SK-N-SH (cell line): ENCODE results near the gene CCSER1. TPM values are rescaled to one million over a fixed set of nuclear protein-coding genes. Genes with fewer than 3 reads are reported as not detected.

Source experiments
- CTCF ChIA-PET: fragments of 300-600, 350-600 bp; formaldehyde crosslinking; extraction: SDS; loops from one replicate; lab custom pipeline; 2021; lab: Yijun Ruan, JAX
- POLR2A ChIA-PET: fragments of 350-600 bp; sonication (Branson Sonifier 250); formaldehyde crosslinking; extraction: SDS; loops from one replicate; lab custom pipeline; 2020; ENCODE audit warnings: antibody characterized with exemption, inconsistent platforms; lab: Yijun Ruan, JAX
- DNase-seq: peaks from one replicate; pipeline ENCODE4 v3.0.0; 2012
- H2AFZ ChIP-seq: fragments of 200-600 bp; sonication (generic); 2 replicates; pipeline ENCODE4 v1.8.1; 2016; ENCODE audit warnings: antibody characterized with exemption, mild to moderate bottlenecking, low read depth
- H3F3A ChIP-seq: fragments of 200-600 bp; sonication (generic); replicated peaks from 2 replicates; pipeline ENCODE3; 2016; ENCODE audit warnings: antibody characterized with exemption, mild to moderate bottlenecking; ENCODE audit not compliant: insufficient read depth
- H3K27ac ChIP-seq, 2 experiments: fragments of 200-500 bp in 1 of 2; fragments of 200-600 bp in 1 of 2; sonication (Bioruptor generic) in 1 of 2; sonication (generic), shearing (Covaris generic) in 1 of 2; 2 replicates each; pipeline versions ENCODE4 v1.5.1 to v1.6.1; 2014 to 2016; ENCODE audit warnings: low read depth in 2 of 2, inconsistent platforms in 1 of 2, low read length in 1 of 2, mild to moderate bottlenecking in 1 of 2, mixed read lengths in 1 of 2
- H3K27me3 ChIP-seq: fragments of 200-600 bp; sonication (generic), shearing (Covaris generic); 2 replicates; pipeline ENCODE4 v1.6.1; 2016; ENCODE audit warnings: mixed run types; ENCODE audit not compliant: insufficient read depth
- H3K36me3 ChIP-seq, 2 experiments: fragments of 200-500 bp in 1 of 2; fragments of 200-600 bp in 1 of 2; sonication (Bioruptor generic) in 1 of 2; sonication (generic) in 1 of 2; replicated peaks in 1 of 2; 2 replicates each; pipeline versions ENCODE3 to v1.5.1; 2014 to 2016; ENCODE audit warnings: low read length in 1 of 2, mild to moderate bottlenecking in 1 of 2; ENCODE audit not compliant: insufficient read depth in 2 of 2, control insufficient read depth in 1 of 2
- H3K4me1 ChIP-seq, 2 experiments: fragments of 200-500 bp in 1 of 2; fragments of 200-600 bp in 1 of 2; sonication (Bioruptor generic) in 1 of 2; sonication (generic), shearing (Covaris generic) in 1 of 2; 2 replicates each; pipeline versions ENCODE4 v1.5.1 to v1.6.1; 2014 to 2016; ENCODE audit warnings: low read depth in 1 of 2, low read length in 1 of 2, mixed run types in 1 of 2; ENCODE audit not compliant: insufficient read depth in 2 of 2, control insufficient read depth in 1 of 2
- H3K4me2 ChIP-seq: fragments of 200-600 bp; sonication (generic), shearing (Covaris generic); 2 replicates; pipeline ENCODE4 v1.6.1; 2017; ENCODE audit warnings: mixed run types
- H3K4me3 ChIP-seq, 2 experiments: fragments of 200-500 bp in 1 of 2; fragments of 200-600 bp in 1 of 2; sonication (Bioruptor generic) in 1 of 2; sonication (generic), shearing (Covaris generic) in 1 of 2; 2 replicates each; pipeline versions ENCODE4 v1.5.1 to v1.8.1; 2014 to 2016; ENCODE audit warnings: low read depth in 2 of 2, inconsistent platforms in 1 of 2, low read length in 1 of 2, mild to moderate bottlenecking in 1 of 2, mixed read lengths in 1 of 2, moderate library complexity in 1 of 2
- H3K79me2 ChIP-seq: fragments of 200-600 bp; sonication (generic); 2 replicates; pipeline ENCODE4 v1.8.1; 2017; ENCODE audit warnings: mild to moderate bottlenecking; ENCODE audit not compliant: insufficient read depth
- H3K9ac ChIP-seq: fragments of 200-600 bp; sonication (generic); 2 replicates; pipeline ENCODE4 v1.6.1; 2017; ENCODE audit warnings: mixed run types
- H3K9me2 ChIP-seq: fragments of 200-600 bp; sonication (generic); 2 replicates; pipeline ENCODE4 v1.6.1; 2017; ENCODE audit warnings: mixed run types
- H3K9me3 ChIP-seq: fragments of 200-600 bp; sonication (generic); 2 replicates; pipeline ENCODE4 v1.6.1; 2017; ENCODE audit warnings: mixed run types, mild to moderate bottlenecking, moderate library complexity
- H4K20me1 ChIP-seq: fragments of 200-600 bp; sonication (generic); 2 replicates; pipeline ENCODE4 v1.6.1; 2017; ENCODE audit warnings: mild to moderate bottlenecking, mixed run types; ENCODE audit not compliant: insufficient read depth
- EP300 ChIP-seq, 2 experiments: IDR thresholded peaks; 2 replicates each; pipeline versions ENCODE4 v1.4.0 to v1.6.1; 2012; ENCODE audit warnings: borderline replicate concordance in 1 of 2, low read depth in 1 of 2, low read length in 1 of 2
- GATA2 ChIP-seq: sonication (generic); formaldehyde crosslinking; IDR thresholded peaks from 2 replicates; pipeline ENCODE4 v1.5.0; 2020; ENCODE audit warnings: mild to moderate bottlenecking, missing genetic modification reagents
- JUND ChIP-seq: IDR thresholded peaks from 2 replicates; pipeline ENCODE4 v1.4.0; 2012
- MAX ChIP-seq: IDR thresholded peaks from 2 replicates; pipeline ENCODE4 v1.4.0; 2012; ENCODE audit warnings: low read depth
- MXI1 ChIP-seq: IDR thresholded peaks from 2 replicates; pipeline ENCODE4 v1.6.1; 2012; ENCODE audit warnings: mild to moderate bottlenecking, low read depth, low read length, improper control_type of control experiment
- NFIC ChIP-seq: IDR thresholded peaks from 2 replicates; pipeline ENCODE4 v1.4.0; 2012; ENCODE audit warnings: borderline replicate concordance
- NRF1 ChIP-seq: IDR thresholded peaks from 2 replicates; pipeline ENCODE4 v1.6.1; 2012; ENCODE audit warnings: low read depth, mild to moderate bottlenecking, low read length
- PBX3 ChIP-seq: IDR thresholded peaks from 2 replicates; pipeline ENCODE4; 2012
- POLR2AphosphoS5 ChIP-seq: IDR thresholded peaks from 2 replicates; pipeline ENCODE4 v1.6.1; 2012; ENCODE audit warnings: low read depth, low read length
- RAD21 ChIP-seq: IDR thresholded peaks from 2 replicates; pipeline ENCODE4 v1.6.1; 2012; ENCODE audit warnings: mild to moderate bottlenecking, low read length
- RCOR1 ChIP-seq: fragments of 150-350 bp; IDR thresholded peaks from 2 replicates; pipeline ENCODE4 v1.6.1; 2017; ENCODE audit warnings: antibody characterized with exemption, low read length
- REST ChIP-seq: IDR thresholded peaks from 2 replicates; pipeline ENCODE4 v1.6.1; 2012; ENCODE audit warnings: mild to moderate bottlenecking, low read depth, low read length, moderate library complexity
- RFX5 ChIP-seq: IDR thresholded peaks from 2 replicates; pipeline ENCODE4 v1.6.1; 2012; ENCODE audit warnings: mild to moderate bottlenecking, improper control_type of control experiment, low read length
- RXRA ChIP-seq: IDR thresholded peaks from 2 replicates; pipeline ENCODE4 v1.4.0; 2012; ENCODE audit warnings: low read depth, mild to moderate bottlenecking, borderline replicate concordance
- TEAD4 ChIP-seq: IDR thresholded peaks from 2 replicates; pipeline ENCODE4 v1.4.0; 2012; ENCODE audit warnings: mild to moderate bottlenecking, borderline replicate concordance; ENCODE audit not compliant: insufficient read depth
- USF1 ChIP-seq: IDR thresholded peaks from 2 replicates; pipeline ENCODE4 v1.4.0; 2012; ENCODE audit warnings: low read depth, borderline replicate concordance
- USF2 ChIP-seq: fragments of 150-350 bp; IDR thresholded peaks from 2 replicates; pipeline ENCODE4 v1.6.1; 2017; ENCODE audit warnings: antibody characterized with exemption, low read length, low read depth, borderline replicate concordance
- WGBS: methylation state at CpG from one replicate; pipeline ENCODE4 v1.1.6; 2017; ENCODE audit warnings: low lambda C conversion rate; 5-methylcytosine and 5-hydroxymethylcytosine counted together
- polyA plus RNA-seq, 3 experiments: library from polyadenylated mRNA; depleted of rRNA; stranded (reverse); fragments of >200 nt; gene quantifications; 2 replicates each; pipeline ENCODE4 v1.2.3, GENCODE V29; 2012

Gene CCSER1
- polyA plus RNA-seq, 1 of the 3 experiments (the other 2 are of a cell fraction), result 0.05 TPM

GRCh38 chr4:90840291-90840690 lies 713.1 kb downstream of the CCSER1 start:
- Histone ChIP-seq H3K9ac (no peak overlapping the region), H3K36me3 (no peaks in the 10 kb centered on the region), H3K4me2 (no peak overlapping the region), H3K27me3 (no peaks in the 10 kb centered on the region), H2AFZ (no peak overlapping the region), H3K79me2 (no peaks in the 10 kb centered on the region), H4K20me1 (no peaks in the 10 kb centered on the region), H3F3A (peaks cover 5% of the 10 kb centered on the region), H3K4me3 (no peak overlapping the region), H3K9me2 (no peaks in the 10 kb centered on the region), H3K4me1 (peaks cover 0 to 12% of the 10 kb centered on the region in 2 experiments; a peak in 1 of 4 replicates), H3K27ac (peak overlapping the region in 1 of 2 experiments; percentile 31; a peak in 1 of 4 replicates), H3K9me3 (no peaks in the 10 kb centered on the region)
- 68% methylated on average over 3 of the region's 3 CpGs for WGBS
- no peak for TF ChIP-seq USF2
- no peak for TF ChIP-seq GATA2 (CRISPR knock-in tag)
- TF ChIP-seq MAX, result no peak
- TF ChIP-seq NRF1, result no peak
- no peak for TF ChIP-seq PBX3
- no peak for TF ChIP-seq JUND
- TF ChIP-seq POLR2AphosphoS5, result no peak
- TF ChIP-seq TEAD4, result no peak
- TF ChIP-seq NFIC, result no peak
- TF ChIP-seq MXI1, result no peak
- TF ChIP-seq RXRA, result no peak
- TF ChIP-seq RFX5, result no peak
- no peak for TF ChIP-seq USF1
- no peak for TF ChIP-seq RCOR1
- TF ChIP-seq EP300 (IDR thresholded peaks at IDR 0.05; ENCODE audit: borderline replicate concordance in 1 of 2, low read depth in 1 of 2, low read length in 1 of 2), result no peak
- TF ChIP-seq REST, result no peak
- no peak for TF ChIP-seq RAD21
- ChIA-PET CTCF (interaction anchor here (0.5 to 0.9 kb wide), 2 partner anchors 17 to 117 kb away, joined by 3 read pairs; no protein-coding TSS in a partner anchor), POLR2A (no interaction called here)
- no peak for DNase-seq
